Measurements from ENCODE around the gene CENPO.
"Not testable (repeated sequence)": the region's sequence is repeated elsewhere in the genome, so short reads cannot be mapped to it uniquely, and the experiment has no call there.

The CENPO gene

DNA sequence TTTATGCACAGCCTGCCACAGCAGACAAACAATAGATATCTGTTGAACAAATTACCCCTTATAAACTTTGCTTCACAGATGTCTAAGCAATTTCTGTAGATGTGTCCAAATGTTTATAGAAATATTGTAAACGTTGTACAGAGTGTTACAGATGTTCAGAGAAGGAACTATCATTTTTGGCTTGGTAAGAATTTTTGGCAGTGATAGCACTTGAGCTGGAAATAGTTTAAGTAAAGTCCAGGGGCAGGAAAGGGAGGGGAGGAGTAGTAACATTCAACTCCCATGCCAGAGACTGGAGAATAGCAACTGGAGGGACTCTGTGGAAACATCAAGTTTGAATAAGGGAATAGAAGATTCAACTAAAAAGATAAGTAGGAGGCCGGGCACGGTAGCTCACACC lies 4.4 kb upstream of the CENPO start:
- no peak for DNase-seq (ENCODE audit: low read depth in 2 of 2)

DNA sequence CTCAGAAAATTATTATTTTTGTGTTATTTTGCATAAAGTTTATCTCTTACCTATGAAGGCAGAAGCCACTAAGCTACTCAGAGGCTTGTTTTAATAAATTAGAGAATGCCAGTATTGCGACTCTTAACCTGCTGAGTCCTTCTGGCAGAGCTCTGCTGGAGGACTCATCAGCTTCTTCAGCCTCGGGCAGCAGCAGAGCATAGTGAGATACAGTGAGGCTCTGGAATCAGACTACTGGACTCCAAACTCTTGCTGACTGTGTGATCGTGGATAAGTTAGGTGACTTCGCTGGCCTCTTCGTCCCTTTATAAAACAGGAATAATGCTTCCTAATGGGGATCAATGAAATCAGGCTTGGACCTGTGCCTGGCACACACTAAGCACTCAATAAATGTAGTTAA lies 1.8 kb upstream of the CENPO start:
- DNase-seq (ENCODE audit: low read depth in 2 of 2): no peak

DNA sequence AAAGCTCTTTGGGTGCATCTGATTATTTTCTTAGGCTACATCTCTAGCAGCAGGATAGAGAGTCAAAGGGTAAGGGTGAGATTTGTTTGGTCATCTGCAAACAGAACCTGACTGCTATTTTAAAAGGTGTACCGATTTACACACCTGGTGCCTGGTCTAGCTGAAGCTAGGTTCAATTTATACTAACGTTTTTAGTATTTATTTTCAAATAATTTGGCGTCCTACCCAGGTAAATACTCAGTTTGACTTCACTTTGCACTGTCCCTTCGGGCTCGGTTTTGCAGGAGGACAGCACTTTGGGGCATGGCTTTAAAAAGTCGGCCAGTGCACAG lies 717 bp upstream of the CENPO start:
- no peak for DNase-seq (ENCODE audit: low read depth in 2 of 2)

DNA sequence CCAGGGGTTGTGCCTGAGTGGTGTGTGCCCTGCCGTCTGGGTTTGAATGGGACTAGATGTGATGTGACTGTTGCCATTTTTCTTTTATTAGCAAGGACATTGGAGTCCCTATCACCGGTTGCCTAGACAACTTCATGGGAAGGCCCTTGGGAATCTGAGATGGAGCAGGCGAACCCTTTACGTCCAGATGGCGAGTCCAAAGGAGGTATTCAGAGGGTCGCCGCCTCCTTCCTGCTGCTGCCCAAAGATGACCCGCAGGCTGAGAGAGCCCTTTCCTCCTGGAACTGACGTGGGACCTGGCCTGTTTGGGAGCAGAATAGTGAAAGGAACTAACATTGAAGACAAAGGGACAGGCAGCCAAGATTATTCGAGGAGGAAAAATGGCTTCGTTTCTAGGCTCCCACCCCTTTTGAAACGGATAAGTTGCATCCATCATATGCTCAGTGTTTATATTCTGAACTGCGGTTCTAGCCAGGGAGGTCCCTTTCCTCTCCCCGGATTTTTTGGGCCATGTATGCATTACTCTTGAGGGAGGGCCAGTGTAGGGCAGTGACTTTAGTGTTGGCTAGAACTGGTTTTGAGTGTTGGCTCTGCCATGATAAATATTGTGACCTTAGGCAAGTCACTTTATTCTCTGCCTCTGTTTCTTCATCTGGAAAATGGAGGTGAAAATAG lies 673 bp downstream of the CENPO start:
- DNase-seq (ENCODE audit: low read depth in 2 of 2): no peak

DNA sequence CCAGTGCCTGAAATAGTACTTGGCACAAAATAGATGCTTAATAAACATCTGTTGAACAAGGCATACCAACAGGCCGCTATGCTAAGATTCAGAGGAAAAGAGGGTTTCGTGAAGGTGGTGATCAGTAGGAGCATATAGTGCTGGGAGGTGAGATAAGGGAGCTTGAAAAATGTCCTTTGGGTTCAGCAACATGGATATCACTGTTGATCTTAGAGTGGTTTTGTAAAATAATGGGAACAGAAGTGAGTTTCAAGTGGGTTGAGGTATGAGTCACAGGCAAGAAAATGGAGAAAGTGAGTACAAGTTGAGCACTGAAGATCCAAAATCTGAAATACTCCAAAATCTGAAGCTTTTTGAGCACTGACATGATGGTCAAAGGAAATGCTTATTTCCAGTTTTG lies 4.4 kb downstream of the CENPO start:
- no peak for DNase-seq (ENCODE audit: low read depth in 2 of 2)

DNA sequence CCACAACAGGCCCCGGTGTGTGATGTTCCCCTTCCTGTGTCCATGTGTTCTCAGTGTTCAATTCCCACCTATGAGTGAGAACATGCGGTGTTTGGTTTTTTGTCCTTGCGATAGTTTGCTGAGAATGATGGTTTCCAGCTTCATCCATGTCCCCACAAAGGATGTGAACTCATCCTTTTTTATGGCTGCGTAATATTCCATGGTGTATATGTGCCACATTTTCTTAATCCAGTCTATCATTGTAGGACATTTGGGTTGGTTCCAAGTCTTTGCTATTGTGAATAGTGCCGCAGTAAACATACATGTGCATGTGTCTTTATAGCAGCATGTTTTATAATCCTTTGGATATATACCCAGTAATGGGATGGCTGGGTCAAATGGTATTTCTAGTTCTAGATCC lies 7.3 kb downstream of the CENPO start:
- DNase-seq (ENCODE audit: low read depth in 2 of 2): not testable (repeated sequence)

DNA sequence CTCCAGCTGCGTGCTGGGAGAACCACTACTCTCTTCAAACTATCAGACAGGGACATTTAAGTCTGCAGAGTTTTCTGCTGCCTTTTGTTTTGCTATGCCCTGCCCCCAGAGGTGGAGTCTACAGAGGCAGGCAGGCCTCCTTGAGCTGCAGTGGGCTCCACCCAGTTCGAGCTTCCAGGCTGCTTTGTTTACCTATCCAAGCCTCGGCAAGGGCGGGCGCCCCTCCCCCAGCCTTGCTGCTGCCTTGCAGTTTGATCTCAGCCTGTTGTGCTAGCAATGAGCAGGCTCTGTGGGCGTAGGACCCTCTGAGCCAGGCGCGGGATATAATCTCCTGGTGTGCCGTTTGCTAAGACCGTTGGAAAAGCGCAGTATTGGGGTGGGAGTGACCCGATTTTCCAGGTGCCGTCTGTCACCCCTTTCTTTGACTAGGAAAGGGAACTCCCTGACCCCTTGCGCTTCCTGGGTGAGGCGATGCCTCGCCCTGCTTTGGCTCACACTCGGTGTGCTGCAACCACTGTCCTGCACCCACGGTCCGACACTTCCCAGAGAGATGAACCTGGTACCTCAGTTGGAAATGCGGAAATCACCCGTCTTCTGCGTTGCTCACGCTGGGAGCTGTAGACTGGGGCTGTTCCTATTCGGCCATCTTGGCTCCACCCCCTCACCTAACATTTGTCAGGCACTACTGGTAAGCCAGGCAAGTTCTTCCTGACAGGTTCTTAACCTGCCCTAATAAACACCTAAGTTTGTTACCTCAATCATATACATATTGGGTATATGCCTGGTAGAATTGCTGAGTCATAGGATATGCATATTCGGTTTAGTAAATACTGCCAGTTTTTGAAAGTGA lies 12.8 kb downstream of the CENPO start:
- DNase-seq (ENCODE audit: low read depth in 2 of 2): not testable (repeated sequence)

DNA sequence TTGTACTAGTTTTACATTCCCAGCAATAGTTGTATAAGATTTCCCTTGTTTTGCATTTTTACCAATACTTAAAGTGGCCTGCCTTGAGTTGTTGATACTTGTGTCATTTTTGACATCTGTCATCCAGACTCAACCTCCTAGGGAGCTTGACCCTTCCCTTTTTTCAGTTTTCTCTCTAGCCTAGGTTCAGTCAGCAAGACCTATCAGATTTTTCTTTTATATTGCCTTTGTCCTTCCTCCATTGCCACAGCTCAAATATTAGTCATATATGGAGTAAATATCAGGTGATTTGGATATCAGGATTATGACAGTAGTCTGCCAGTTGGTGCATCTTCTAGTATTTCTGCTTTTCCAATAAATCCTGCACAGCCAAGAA lies 13.4 kb downstream of the CENPO start:
- no peak for DNase-seq (ENCODE audit: low read depth in 2 of 2)

DNA sequence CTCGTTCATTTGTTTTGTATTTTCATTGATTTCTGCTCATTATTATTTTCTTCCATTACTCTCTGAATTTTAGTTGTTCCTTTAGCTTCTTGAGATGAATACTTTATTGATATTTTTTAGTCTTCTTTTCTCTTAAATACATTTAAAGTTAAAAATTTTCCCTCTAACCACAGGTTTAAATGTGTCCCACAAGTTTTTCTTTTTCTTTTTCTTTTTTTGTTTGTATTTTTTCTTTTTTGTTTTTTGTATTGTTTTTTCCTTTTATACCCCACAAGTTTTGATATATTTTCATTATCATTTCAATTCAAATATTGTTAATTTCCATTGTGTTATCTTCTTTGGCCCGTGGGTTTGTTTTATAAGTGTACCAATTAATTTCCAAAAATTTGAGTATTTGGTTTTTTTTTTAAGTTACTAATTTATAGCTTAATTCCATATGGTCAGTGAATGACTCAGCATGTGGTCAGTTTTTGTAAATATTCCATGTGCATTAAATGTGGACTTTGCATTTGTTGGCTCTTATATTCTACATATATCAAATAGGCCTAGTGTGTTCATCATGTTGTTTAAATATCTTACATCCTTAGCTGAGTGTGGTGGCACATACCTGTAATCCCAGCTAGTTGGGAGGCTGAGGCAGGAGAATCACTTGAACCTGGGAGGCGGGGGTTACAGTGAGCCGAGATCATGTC lies 16.2 kb downstream of the CENPO start:
- no peak for DNase-seq (ENCODE audit: low read depth in 2 of 2)

DNA sequence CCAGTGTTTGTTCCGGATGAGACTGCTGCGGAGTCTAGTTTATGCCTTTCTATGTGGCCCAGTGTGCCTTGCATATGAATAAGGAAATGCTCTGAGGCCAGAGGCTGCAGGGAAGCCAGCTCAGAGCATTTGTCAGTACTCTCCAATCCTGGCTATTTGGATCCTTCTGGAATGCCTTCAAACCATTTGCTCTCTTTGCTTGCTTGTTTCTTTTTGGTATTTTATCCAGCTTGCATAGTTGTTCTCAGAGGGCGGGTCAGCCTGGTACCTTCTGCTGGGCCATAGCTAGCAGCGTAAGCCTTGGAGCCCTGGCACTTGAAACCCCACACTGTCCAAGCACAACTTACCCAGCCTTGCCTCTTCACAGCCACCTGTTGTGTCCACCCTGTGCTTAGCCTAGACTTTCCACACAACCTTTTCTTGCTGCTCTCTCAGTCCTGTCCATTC lies 20.5 kb downstream of the CENPO start:
- DNase-seq (ENCODE audit: low read depth in 2 of 2): no peak

DNA sequence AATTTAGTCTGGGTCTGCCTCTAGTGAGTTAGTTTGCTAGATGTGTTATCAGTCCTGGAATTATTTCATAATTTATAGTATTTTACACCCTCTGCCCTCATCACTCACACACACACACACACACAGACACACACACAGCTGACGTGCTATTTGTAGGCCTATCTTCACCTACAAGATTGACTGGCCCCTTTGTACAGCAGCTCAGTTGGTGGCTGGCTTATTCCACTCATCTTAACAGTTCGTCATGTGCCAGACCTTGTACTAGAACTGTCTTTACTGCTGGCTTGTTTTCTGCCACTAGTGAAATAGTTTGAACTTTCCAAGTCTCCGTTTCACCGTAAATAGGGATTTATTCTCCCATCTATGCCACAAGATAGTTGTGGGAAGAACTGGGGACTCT lies 21.3 kb downstream of the CENPO start:
- no peak for DNase-seq (ENCODE audit: low read depth in 2 of 2)

DNA sequence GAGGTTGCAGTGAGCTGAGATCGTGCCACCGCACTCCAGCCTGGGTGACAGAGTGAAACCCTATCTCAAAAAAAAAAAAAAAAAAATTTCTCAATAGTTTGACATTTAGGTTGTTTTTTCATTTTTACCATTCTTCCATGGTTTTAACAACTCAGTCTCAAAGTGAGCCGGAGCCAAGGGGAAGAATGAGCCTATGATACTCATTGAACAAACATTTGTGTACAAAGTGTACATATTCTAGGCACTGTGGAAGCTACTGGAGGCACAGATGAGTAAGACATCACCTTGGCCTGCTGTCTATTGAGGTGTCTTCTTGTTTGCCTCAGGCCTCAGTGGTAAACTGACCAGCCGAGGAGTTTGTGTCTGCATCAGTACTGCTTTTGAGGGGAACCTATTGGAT lies 21.9 kb downstream of the CENPO start:
- DNase-seq (ENCODE audit: low read depth in 2 of 2): no peak

DNA sequence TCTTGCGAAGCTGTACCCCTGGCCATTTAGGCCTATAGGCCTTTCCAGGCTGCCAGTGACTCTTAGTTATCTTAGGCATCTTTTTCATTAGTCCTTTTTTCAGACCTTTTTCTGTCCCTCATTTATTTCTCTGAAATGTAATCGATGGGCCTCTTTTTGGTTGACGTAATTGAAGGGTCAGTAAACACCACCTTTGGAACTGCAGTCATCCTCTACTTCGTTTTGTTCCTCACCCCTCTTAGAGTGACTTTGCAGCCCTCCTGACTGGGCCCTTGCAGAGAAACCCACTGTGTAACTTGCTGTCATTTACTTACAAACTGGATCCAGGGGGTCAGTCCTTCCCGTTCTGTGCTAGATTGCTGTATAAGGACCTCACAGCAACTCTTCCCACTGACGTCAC lies 23.2 kb downstream of the CENPO start:
- no peak for DNase-seq (ENCODE audit: low read depth in 2 of 2)

DNA sequence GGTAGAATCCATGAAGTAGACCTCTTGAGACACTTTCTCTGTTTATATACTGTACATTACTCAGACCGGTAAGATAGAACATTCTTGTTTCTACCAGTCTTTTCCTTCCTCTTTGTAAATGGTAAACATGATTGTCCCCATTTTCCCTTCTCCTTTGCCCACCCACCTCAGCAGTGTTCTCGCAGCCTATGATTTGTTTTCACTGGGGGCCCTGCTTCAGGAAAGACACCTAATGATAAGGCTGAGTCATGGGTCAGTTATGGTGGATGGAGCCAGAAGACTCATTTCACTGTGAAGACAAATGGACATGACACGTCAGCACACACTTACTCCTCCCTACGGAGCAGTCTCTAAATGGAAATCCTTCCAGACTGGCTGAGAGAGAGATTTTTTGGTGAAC lies 23.7 kb downstream of the CENPO start:
- no peak for DNase-seq (ENCODE audit: low read depth in 2 of 2)

DNA sequence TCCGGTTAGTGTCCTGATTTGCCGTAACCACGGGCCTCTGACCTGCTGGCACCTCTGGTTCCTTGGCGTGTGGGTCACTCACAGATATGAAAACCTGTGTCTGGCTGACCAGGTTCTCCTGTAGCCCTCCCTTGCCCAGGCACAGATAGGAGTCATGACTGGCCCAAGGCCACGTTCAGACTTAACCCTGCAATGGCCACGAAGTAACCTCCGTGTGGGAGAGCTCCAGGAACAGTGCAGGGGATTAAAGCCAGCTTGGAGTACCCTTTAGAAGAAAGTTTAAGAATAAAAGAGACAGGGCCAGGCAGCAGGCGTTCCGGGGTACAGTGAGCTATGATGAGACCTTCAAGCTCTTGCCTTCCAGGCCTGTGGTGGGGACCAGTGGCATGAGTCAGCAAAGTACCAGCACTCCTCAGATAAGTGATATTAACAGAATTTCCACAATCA lies 25.5 kb downstream of the CENPO start:
- no peak for DNase-seq (ENCODE audit: low read depth in 2 of 2)

DNA sequence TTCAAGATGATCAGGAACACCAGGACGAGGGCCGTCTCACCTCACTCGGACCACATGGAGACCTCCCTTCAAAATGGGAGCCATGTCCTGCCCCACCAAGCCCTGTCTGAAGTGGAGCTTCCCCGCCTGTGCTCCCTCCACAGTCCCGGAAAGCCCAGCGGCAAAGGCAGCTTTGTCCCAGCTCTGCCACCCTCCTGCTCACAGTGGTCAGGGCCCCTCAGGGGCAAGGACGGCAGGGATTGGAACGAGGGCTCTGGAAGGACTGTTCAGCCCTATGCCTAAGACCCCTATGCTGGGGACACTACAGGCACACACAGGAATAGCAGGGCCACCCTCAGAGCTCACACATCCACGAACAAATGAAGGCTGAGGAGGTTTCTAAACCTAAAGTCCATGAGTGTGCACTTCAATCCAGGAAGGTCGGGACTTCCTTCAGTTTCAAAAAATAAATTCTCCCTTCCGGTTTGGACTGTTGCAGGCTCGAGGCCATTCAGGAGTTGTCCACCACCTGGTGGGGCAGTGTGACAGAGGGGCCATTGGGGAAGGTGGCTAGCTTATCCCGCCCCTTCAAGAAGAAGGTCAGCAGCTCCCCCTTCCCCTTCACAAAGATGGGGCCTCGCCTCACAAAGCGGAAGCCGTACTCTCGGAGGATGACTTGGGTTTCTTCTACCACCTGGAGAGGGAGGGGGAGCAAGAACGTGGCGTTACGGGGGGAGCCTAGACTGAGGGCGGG lies 26.4 kb downstream of the CENPO start:
- no peak for DNase-seq (ENCODE audit: low read depth in 2 of 2)

DNA sequence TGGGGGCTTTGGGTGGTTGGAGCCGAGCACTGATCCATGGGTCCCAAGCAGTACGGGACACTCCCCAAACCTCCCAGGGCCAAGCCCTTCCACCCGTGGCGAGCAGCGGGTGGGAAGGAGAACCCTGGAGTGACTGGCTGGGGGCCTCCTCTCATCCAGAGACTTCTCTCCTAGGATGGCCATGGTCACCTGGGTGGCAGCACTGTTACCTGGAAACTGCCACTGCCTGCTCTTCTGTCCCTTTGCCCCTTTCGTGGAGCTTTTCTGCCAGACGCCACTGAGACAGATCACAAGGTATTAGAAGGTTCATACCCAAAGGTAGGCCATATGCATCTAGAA lies 26.9 kb downstream of the CENPO start:
- no peak for DNase-seq (ENCODE audit: low read depth in 2 of 2)

DNA sequence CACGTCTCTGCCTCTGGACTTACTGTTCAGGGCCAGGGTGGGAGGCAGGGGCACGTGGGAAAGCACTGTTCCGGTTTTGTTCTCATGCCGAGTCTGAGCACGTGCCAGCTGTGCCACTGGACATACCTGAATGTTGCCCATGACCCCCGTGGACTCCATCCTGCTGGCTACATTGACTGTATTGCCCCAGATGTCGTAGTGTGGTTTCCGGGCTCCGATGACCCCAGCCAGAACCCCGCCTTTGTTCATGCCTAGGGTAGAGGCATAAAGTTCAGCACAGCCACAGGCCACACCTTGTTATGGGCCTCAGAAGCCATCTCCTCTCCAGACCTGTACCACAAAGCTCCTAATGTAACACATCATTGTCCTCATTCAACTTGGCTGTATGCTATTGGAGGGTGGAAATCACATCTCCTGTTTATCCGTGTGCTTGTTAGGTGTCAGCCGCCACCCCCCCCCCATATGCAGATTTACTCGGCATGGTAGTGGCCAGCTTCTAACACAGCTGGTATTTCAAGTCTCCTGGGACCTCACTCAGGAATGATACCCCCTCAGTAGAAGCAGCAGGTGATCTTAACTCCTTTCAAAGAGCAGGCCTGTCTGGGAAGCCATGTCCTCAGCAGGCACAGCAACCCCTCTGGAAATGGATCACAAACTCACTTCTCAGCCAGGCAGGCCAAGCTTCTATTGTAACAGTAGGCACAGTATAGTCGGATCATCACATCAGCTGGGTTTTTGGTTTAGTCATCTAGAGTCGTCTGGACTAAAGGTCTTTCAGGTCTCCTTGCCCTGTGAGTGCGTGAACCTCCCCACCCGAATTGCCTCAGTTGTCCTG lies 27.6 kb downstream of the CENPO start:
- no peak for DNase-seq (ENCODE audit: low read depth in 2 of 2)

DNA sequence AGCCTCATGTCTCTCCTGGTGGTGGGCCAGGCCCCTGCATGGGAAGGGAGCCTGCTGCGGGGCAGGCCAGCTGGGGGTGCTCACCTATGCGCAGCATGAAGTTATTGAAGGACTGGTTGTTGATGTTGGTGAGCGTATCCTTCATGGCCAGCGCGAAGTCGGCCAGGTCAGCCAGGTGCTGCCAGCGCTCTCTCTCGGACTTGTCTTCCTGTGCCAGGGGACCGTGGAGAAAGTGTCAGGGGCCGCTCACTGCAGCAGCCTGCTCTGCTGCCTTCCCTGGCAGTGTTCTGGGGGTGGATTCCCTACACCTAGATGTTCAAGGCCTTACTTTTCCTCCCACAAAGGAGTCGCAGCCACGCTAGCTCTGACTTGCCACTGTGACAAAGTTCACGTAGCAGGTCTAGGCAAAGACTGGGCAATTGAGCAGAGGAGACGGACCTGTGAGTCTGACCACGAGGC lies 28.2 kb downstream of the CENPO start:
- no peak for DNase-seq (ENCODE audit: low read depth in 2 of 2)

DNA sequence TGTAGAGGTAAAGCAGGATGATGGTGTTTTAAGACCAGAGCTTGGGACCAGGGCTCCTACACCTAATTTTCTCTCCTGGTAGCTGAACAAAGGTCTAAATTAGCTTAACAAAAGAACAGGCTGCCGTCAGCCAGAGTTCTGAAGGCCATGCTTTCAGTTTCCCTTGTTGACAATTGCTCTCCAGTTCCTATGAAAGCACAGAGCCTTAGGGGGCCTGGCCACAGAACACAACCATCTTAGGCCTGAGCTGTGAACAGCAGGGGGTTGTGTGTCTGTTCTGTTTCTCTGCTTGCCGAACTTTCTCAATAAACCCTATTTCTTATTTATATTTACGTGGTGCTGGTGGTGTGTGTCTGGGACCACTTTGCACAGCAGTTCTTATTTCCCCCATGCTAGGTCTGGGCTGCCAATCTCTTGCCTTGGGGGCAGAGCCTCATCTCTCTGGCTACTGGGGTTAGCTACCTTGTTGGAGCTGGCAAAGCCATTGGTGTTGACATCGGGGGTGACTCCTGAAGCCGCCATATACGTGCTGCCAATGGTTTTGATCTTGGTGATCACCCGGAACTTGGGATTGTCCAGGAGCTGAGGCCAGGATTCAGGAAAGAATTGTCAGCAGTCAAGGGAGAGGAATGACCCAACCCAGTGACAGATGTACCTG lies 29.0 kb downstream of the CENPO start:
- no peak for DNase-seq (ENCODE audit: low read depth in 2 of 2)

DNA sequence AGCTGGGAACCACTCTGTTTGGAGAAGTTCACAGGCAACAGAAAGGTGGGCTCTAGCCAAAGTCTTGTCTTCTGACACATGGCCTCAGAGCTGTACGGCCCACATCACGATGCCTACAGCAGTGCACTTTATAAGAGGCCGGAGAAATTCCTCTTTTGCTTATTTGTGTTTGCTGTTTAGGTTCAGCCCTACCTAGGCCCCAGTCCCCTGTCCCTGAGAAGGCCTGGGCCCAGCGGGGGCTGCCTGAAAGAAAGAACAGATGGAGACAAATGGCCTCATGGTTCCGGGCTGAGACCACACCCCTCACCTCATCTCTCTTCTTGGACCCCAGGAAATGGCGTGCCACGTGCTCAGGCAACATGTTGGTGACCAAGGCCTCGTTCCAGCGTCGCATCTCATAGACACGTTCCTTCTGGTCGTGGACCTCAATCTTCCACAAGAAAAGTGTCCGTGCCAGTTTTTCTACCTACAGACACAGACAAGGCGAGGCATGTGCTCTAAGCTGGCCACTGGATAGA lies 30.9 kb downstream of the CENPO start:
- no peak for DNase-seq (ENCODE audit: low read depth in 2 of 2)
